Measurements from ENCODE around the gene CUL2. TPM values are rescaled to one million over a fixed set of nuclear protein-coding genes. Genes with fewer than 3 reads are reported as not detected.
"Not testable (repeated sequence)": the region's sequence is repeated elsewhere in the genome, so short reads cannot be mapped to it uniquely, and the experiment has no call there.

Gene CUL2
- total RNA-seq, 1 donor from 2014 or later: 34.3 TPM

DNA sequence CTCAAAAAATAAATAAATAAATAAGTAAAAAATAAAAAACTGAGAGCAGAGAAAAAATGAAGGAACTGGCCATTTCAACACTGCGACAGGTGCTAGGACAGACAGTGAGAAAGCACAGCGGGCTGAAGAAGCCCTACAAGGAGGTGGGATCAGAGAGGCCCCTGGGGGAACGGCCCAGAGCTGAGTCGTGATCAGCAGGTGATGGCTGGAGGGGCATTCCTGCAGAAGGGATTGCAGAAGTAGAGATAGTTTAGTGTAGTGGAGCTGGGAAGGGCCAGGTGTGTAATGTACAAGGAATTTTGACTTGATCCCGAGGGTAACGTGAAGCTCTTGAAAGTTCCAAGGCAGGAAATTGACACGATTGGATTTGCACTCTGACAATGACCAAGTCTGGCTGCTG, 112.1 kb downstream of the CUL2 start:
- peaks cover 29% of the 10 kb centered on the region for H3K27me3 Mint-ChIP-seq (ENCODE audit: unreplicated experiment)
- no peak for DNase-seq (ENCODE audit: extremely low spot score, unreplicated experiment)
- H3K4me1 Mint-ChIP-seq (ENCODE audit: unreplicated experiment): no peaks in the 10 kb centered on the region
- H3K9me3 Mint-ChIP-seq (ENCODE audit: unreplicated experiment): no peaks in the 10 kb centered on the region
- no peak overlapping the region for H3K27ac Mint-ChIP-seq (ENCODE audit: unreplicated experiment)
- TF ChIP-seq, protein P1, sequence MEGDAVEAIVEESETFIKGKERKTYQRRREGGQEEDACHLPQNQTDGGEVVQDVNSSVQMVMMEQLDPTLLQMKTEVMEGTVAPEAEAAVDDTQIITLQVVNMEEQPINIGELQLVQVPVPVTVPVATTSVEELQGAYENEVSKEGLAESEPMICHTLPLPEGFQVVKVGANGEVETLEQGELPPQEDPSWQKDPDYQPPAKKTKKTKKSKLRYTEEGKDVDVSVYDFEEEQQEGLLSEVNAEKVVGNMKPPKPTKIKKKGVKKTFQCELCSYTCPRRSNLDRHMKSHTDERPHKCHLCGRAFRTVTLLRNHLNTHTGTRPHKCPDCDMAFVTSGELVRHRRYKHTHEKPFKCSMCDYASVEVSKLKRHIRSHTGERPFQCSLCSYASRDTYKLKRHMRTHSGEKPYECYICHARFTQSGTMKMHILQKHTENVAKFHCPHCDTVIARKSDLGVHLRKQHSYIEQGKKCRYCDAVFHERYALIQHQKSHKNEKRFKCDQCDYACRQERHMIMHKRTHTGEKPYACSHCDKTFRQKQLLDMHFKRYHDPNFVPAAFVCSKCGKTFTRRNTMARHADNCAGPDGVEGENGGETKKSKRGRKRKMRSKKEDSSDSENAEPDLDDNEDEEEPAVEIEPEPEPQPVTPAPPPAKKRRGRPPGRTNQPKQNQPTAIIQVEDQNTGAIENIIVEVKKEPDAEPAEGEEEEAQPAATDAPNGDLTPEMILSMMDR (IDR thresholded peaks at IDR 0.05): no peak
- H3K36me3 Mint-ChIP-seq (ENCODE audit: unreplicated experiment): no peaks in the 10 kb centered on the region
- H3K4me3 Mint-ChIP-seq (ENCODE audit: unreplicated experiment): no peak overlapping the region

DNA sequence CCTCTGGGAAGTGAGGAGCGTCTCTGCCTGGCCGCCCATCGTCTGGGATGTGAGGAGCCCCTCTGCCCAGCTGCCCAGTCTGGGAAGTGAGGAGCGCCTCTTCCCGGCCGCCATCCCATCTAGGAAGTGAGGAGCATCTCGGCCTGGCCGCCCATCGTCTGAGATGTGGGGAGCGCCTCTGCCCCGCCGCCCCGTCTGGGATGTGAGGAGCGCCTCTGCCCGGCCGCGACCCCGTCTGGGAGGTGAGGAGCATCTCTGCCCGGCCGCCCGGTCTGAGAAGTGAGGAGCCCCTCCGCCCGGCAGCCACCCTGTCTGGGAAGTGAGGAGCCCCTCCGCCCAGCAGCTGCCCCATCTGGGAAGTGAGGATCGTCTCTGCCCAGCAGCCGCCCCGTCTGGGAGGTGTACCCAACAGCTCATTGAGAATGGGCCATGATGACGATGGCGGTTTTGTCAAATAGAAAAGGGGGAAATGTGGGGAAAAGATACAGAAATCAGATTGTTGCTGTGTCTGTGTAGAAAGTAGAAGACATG, 113.7 kb downstream of the CUL2 start:
- not testable (repeated sequence) for H3K36me3 Mint-ChIP-seq (ENCODE audit: unreplicated experiment); H3K27ac Mint-ChIP-seq (ENCODE audit: unreplicated experiment); H3K9me3 Mint-ChIP-seq (ENCODE audit: unreplicated experiment); H3K4me3 Mint-ChIP-seq (ENCODE audit: unreplicated experiment); H3K4me1 Mint-ChIP-seq (ENCODE audit: unreplicated experiment); DNase-seq (ENCODE audit: extremely low spot score, unreplicated experiment)
- peaks cover 38% of the 10 kb centered on the region for H3K27me3 Mint-ChIP-seq (ENCODE audit: unreplicated experiment)

DNA sequence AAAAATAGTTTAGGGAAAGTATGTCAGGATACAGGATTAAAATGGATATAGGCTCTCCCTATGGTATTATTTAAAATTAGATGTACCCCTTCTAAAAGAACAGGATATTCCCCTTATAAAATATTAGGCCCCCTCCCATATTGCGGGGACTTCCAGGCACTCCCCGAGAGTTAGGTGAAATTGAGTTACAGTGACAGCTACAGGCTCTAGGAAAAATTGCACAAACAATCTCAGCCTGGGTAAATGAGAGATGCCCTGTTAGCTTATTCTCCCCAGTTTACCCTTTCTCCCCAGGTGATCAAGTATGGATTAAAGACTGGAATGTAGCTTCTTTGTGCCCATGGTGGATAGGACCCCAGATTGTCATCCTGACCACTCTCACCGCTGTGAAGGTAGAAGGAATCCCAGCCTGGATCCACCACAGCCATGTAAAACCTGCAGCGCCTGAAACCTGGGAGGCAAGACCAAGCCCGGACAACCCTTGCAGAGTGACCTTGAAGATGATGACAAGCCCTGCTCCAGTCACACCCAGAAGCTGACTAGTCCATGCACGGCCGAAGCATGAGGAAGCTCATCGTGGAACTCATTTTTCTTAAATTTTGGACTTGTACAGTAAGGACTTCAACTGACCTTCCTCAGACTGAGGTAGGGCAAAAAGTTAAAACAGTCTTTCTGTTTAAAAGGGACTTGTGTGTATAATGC, 115.6 kb downstream of the CUL2 start:
- peaks cover 38% of the 10 kb centered on the region for H3K27me3 Mint-ChIP-seq (ENCODE audit: unreplicated experiment)
- not testable (repeated sequence) for H3K9me3 Mint-ChIP-seq (ENCODE audit: unreplicated experiment); H3K36me3 Mint-ChIP-seq (ENCODE audit: unreplicated experiment); H3K4me3 Mint-ChIP-seq (ENCODE audit: unreplicated experiment); H3K27ac Mint-ChIP-seq (ENCODE audit: unreplicated experiment); H3K4me1 Mint-ChIP-seq (ENCODE audit: unreplicated experiment); DNase-seq (ENCODE audit: extremely low spot score, unreplicated experiment)
- TF ChIP-seq, protein P1 (IDR thresholded peaks at IDR 0.05): peak; percentile 38

DNA sequence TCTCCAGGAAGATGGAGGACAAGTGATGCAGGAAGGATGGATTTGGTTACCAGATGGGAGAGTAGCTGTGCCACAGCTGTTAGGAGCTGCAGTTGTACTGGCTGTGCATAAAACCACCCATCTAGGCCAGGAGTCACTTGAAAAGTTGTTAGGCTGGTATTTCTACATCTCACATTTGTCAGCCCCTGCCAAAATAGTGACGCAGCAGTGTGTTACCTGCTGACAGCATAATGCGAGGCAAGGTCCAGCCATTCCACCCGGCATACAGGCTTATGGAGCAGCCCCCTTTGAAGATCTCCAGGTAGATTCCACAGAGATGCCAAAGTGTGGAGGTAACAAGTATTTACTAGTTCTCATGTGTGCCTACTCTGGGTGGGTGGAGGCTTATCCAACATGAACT, 116.4 kb downstream of the CUL2 start:
- peaks cover 36% of the 10 kb centered on the region for H3K27me3 Mint-ChIP-seq (ENCODE audit: unreplicated experiment)
- H3K9me3 Mint-ChIP-seq (ENCODE audit: unreplicated experiment); H3K4me1 Mint-ChIP-seq (ENCODE audit: unreplicated experiment); DNase-seq (ENCODE audit: extremely low spot score, unreplicated experiment); H3K36me3 Mint-ChIP-seq (ENCODE audit: unreplicated experiment); H3K27ac Mint-ChIP-seq (ENCODE audit: unreplicated experiment); H3K4me3 Mint-ChIP-seq (ENCODE audit: unreplicated experiment): not testable (repeated sequence)

DNA sequence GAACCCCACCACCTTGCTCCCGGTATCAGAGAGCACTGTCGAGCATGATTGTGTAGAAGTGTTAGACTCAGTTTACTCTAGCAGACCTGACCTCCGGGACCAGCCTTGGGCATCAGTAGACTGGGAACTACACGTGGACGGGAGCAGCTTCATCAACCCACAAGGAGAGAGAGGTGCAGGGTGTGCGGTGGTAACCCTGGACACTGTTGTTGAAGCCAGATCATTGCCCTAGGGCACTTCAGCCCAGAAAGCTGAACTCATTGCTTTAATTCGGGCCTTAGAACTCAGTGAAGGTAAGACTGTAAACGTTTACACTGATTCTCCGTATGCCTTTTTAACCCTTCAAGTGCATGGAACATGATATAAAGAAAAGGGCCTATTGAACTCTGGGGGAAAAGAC, 117.0 kb downstream of the CUL2 start:
- H3K36me3 Mint-ChIP-seq (ENCODE audit: unreplicated experiment); H3K4me3 Mint-ChIP-seq (ENCODE audit: unreplicated experiment); DNase-seq (ENCODE audit: extremely low spot score, unreplicated experiment); H3K27ac Mint-ChIP-seq (ENCODE audit: unreplicated experiment); H3K4me1 Mint-ChIP-seq (ENCODE audit: unreplicated experiment); H3K9me3 Mint-ChIP-seq (ENCODE audit: unreplicated experiment): not testable (repeated sequence)
- H3K27me3 Mint-ChIP-seq (ENCODE audit: unreplicated experiment): peaks cover 31% of the 10 kb centered on the region

DNA sequence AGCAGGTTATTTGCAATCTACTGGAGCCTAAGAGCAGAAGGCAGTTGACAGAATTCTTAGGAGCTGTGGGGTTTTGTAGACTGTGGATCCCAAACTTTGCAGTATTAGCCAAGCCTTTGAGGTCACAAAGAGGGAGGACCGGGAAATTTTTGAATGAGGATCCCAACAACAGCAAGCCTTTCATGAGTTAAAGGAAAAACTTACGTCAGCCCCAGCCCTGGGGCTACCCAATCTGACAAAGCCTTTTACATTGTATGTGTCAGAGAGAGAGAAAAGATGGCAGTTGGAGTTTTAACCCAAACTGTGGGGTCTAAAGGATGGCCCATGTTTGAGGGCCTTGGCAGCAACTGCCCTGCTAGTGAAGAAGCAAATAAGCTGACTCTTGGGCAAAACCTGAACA, 117.5 kb downstream of the CUL2 start:
- peaks cover 30% of the 10 kb centered on the region for H3K27me3 Mint-ChIP-seq (ENCODE audit: unreplicated experiment)
- not testable (repeated sequence) for H3K27ac Mint-ChIP-seq (ENCODE audit: unreplicated experiment); H3K4me3 Mint-ChIP-seq (ENCODE audit: unreplicated experiment); DNase-seq (ENCODE audit: extremely low spot score, unreplicated experiment); H3K9me3 Mint-ChIP-seq (ENCODE audit: unreplicated experiment); H3K36me3 Mint-ChIP-seq (ENCODE audit: unreplicated experiment); H3K4me1 Mint-ChIP-seq (ENCODE audit: unreplicated experiment)

DNA sequence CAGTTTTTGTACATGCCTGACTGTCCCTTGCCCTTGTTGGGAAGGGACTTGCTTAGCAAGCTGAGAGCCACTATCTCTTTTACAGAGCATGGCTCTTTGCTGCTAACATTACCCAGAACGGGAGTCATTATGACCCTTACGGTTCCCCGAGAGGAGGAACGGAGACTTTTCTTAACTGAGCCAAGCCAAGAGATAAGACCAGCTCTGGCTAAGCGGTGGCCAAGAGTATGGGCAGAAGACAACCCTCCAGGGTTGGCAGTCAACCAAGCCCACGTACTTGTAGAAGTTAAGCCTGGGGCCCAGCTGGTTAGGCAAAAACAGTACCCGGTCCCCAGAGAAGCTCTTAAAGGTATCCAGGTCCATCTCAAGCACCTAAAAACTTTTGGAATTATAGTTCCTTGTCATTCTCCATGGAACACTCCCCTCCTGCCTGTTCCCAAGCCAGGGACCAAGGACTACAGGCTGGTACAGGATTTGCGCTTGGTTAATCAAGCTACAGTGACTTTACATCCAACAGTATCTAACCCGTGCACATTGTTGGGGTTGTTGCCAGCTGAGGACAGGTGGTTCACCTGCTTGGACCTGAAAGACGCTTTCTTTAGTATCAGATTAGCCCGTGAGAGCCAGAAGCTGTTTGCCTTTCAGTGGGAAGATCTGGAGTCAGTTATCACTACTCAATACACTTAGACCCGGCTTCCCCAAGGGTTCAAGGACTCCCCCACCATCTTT, 118.4 kb downstream of the CUL2 start:
- H3K4me3 Mint-ChIP-seq (ENCODE audit: unreplicated experiment); H3K27ac Mint-ChIP-seq (ENCODE audit: unreplicated experiment); H3K36me3 Mint-ChIP-seq (ENCODE audit: unreplicated experiment); H3K9me3 Mint-ChIP-seq (ENCODE audit: unreplicated experiment); DNase-seq (ENCODE audit: extremely low spot score, unreplicated experiment): not testable (repeated sequence)
- peaks cover 30% of the 10 kb centered on the region for H3K27me3 Mint-ChIP-seq (ENCODE audit: unreplicated experiment)
- H3K4me1 Mint-ChIP-seq (ENCODE audit: unreplicated experiment): peaks cover 11% of the 10 kb centered on the region

Data from osteocyte (in vitro differentiated cells).